GM04504 (cell line): Measurements from ENCODE around the gene CACNA2D4.

Source experiments
- DNase-seq: peaks from one replicate; pipeline ENCODE4 v3.0.0-alpha.2; 2012; ENCODE audit warnings: low read depth

The CACNA2D4 gene

DNA sequence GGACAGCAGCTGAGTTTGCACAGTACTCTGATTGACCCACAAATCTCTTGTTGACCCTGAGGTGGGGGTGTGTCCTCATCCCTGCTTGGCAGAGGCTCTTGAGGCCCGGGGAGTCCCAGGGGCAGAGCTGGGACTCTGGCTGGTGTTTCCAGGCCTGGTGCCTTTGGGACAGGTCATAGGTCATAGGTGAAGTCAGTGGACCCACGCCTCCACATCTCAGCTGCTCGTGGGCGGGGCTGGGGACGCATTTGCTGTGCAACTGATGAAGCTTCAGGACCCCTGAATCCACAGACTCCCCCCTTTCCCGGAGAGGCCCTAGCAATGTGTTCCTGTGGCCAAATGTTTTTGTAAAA is 408 bp upstream of the CACNA2D4 start:
- no peak for DNase-seq

- no peak for DNase-seq
Measured at GRCh38 chr12:1917172-1918070, 1.0 kb downstream of the CACNA2D4 start.

DNA sequence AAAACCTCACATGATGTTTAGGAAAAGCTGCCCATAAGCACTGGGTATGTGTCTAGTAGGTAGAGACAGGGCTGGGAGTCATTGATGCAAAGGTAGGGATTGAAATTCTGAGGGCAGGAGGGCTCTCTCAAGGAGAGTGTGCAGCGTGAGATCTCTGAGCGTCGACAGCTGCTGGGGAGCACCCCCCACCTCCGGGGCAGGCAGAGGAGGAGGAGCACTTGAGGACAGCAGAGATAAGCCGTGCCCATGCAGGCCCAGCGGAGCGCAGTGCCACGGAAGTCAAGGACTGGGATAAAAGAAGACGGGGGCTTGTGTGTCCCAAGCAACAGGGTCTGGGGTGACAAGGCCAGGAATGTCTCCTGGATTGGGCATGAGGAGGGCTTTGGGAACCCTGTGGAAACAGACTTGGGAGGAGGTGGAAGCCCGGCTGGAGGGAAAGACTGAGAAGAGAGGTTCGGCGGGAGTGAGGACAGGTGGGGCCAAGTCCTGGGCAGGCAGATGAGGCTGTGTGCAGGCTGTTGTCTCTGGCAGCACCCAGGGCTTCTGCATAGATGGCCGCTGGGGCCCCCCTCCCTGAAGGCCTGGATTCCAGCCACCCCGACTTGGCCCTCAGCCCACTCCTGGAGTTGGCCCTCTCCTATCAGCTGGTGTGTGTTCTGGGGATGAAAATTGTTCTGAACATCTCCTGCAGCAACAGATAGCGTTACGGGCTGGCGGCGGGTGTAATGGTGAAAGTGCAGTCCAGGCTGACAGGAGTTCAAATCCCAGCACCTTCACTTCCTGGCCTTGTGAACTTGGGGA is 1.9 kb downstream of the CACNA2D4 start:
- DNase-seq = no peak

GRCh38 chr12:1915082-1915968 is 3.1 kb downstream of the CACNA2D4 start:
- no peak for DNase-seq

DNA sequence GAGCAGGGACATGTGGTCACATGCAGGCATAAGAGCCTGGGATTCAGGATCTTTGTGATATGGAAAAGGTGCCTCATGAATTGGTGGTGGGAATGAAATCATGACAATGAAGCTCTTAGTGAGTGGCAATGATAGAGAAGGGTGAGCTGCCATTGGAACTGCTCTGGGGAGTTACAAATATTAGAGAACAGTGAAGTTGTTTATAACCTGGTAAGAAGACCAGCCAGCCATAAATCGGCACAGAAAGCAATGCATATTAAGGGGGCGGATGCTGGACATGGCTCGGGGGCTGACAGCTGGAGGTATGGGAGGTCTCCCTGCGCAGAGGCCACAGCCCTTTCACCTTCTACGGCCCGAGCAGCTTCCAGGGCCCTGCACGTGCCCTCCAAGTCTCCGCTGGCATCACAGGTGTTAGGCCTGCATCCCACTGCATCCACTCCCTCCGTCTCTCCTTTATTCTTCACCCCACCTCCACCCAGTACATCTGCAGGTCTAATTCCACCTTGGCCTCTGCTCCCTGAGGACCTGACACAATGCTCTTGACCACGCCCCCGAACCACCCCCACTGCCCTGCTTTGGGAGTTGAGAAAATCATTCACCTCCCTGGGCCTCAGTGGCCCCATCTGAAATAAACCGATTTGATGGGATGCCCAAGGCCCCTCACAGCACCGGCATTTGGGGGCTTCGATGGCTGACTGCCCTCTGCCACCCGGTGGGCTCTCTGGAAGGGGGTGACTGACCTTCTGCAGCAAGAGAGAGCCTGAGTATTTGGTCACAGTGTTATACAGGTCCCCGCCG is 4.1 kb downstream of the CACNA2D4 start:
- DNase-seq = no peak

DNA sequence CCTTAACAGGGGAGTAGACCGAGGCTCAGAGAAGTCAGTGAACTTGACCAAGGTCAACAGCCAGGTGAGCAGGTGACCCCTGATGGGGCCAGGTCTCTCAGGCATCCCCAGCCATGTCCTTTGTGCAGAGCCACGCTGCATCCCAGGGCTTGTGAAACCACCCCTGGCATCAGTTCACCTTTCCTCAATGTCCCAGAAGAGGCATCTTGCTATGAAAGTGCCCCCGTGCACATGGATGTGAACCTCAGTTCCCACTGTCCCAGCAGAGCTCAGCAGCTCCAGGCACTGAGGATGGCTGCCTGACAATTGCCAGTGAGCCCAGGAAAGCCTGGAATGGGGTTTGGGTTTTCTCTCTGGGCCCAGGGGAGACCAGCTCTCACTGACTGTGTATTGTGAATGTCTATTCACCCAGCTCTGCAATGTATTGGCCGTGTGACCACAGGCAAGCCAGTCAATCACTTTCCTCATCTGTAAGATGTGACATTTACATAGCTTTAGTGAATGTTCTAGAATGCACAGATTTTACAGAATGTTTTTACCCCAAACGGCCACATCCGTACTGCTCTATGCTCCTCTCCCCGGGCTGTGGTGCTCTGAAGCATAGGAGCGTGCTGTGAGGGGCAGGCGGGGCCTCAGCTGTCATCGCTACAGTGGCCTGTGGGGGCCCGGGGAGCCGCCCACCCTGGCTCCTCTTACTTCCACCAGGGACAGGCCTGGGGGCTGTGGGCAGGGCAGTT is 4.9 kb downstream of the CACNA2D4 start:
- no peak for DNase-seq

- no peak for DNase-seq
Measured at GRCh38 chr12:1912580-1913376, 5.7 kb downstream of the CACNA2D4 start.

DNA sequence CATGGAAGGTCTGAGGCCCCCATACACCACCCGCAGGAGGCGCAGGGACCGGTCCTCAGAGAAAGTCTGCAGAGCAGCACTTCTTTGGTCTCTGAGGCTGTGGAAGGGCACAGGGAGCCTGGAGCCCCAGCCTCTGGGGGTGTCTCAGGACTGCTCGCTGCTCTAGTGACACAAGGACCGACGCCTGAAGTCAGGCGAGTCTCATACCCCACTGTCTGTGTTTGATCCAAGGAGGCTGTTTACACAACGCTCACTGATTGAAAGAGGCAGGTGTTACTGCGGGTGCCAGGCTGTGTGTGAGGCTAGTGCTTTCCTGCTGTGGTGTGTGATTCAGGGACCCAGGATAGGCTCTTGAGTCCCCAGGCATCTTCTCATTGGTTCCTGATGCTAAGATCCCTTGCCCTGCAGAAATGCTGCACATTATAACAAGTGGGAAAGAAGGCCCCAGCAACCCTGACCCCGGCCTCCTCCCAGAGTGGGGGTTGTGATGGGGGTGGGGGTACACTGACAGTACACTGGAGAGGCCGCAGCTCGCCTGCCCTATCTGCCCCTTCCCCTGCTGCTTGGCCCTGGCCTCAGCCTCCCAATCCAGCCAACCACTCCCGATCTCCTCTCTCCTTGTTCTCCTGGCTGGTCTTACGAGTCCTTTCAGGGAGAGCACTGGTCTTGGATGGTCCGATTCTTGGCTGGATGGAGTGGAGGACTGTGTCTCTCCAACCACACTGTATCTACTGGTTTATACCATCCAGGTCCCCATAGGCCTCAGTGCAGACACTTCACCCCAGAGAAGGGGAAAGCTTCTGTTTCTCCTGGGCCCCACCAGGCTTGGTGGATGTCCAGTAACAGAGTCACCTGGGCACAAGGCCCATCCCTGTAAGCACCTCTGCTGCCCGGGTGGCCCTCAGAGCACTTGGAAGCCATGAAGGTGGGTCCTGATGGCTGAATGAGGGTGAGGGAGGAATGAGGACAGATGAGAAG is 6.6 kb downstream of the CACNA2D4 start:
- DNase-seq = no peak

DNA sequence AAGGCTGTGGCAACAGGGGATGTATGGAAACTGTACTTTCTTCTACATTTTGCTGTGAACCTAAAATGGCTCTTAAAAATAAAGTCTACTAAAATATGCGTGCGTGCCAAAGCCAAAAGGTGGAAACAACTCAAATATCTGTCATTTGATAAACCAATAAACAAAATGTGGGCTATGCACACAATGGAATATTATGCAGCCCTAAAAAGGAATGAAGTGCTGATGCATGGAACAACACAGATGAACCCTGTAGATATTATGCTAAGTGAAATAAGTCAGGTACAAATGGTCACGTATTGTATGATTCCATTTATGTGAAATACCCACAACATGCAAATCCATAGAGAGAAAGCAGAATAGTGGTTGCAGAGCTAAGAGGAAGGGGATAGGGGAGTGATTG is 8.0 kb downstream of the CACNA2D4 start:
- DNase-seq = no peak

GRCh38 chr12:1908758-1909157 is 9.7 kb downstream of the CACNA2D4 start:
- DNase-seq = no peak

GRCh38 chr12:1907652-1908611 is 10.5 kb downstream of the CACNA2D4 start:
- no peak for DNase-seq

GRCh38 chr12:1906579-1906978 is 11.9 kb downstream of the CACNA2D4 start:
- DNase-seq = no peak

GRCh38 chr12:1904875-1905274 is 13.6 kb downstream of the CACNA2D4 start:
- no peak for DNase-seq

DNA sequence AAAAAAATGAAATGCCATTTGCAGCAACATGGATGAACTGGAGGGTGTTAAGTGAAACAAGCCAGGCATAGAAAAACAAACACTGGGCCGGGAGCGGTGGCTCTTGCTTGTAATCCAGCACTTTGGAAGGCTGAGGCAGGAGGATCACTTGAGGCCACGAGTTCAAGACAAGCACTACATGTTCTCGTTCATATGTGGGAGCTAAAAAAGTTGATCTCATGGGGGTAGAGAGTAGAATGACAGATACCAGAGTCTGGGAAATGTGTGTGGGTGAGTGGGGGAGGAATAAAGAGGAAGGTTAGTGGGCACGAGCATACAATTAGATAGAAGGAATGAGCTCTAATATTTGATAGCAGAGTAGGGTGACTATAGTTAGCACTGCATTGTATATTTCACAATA is 21.5 kb downstream of the CACNA2D4 start:
- no peak for DNase-seq

GRCh38 chr12:1890810-1891209 is 27.6 kb downstream of the CACNA2D4 start:
- DNase-seq = no peak

GRCh38 chr12:1890119-1890703 is 28.2 kb downstream of the CACNA2D4 start:
- no peak for DNase-seq

DNA sequence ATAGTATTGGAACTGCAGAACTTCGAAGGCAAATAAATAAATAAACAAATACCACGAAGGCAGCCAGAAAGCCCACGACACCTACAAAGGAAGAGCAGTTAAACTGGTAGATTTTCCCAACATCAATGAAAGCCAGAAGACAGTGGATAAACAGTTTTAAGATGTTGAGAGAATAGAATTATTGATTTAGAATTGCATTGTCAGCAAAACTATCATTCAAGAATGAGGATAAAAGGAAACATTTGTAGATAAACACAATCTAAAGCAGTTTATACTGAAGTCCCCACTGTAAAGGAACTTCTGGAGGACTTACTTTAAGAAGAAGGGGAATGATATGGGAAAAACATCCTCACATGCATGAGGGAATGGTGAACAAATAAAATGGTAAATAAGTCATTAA is 29.5 kb downstream of the CACNA2D4 start:
- DNase-seq = no peak
